Stimulated activated effector memory CD8-positive, alpha-beta T cell treated with anti-CD3 and anti-CD28 coated beads, Interleukin-12 subunit alpha, Interleukin-12 subunit beta, amount 100 ng/mL, for 72 hours (primary cell): ENCODE measurements around the gene LRR1.

Source experiments
- ATAC-seq: fragments of 150-1000 bp; cut with Tn5 transposase; 2 replicates; pipeline ENCODE4 v1.10.0; 2021
- DNase-seq, 2 donors: peaks; one replicate each; pipeline ENCODE4 v3.0.0; 2021 to 2022; ENCODE audit warnings: low spot score in 2 of 2
- H3K27ac Mint-ChIP-seq: one replicate; pipeline ENCODE4 v1.8.0; 2022; ENCODE audit warnings: mild to moderate bottlenecking, mixed read lengths
- H3K36me3 Mint-ChIP-seq: one replicate; pipeline ENCODE4 v1.8.0; 2022; ENCODE audit warnings: mild to moderate bottlenecking, mixed read lengths
- H3K4me1 Mint-ChIP-seq: one replicate; pipeline ENCODE4 v1.8.0; 2022; ENCODE audit warnings: mixed read lengths
- H3K4me3 Mint-ChIP-seq: one replicate; pipeline ENCODE4 v1.8.0; 2022; ENCODE audit warnings: mild to moderate bottlenecking, mixed read lengths
- H3K9me3 Mint-ChIP-seq: one replicate; pipeline ENCODE4 v1.8.0; 2022; ENCODE audit warnings: mixed read lengths

LRR1 gene

GRCh38 chr14:49598485-49599300 lies at the start of gene LRR1:
Gene LRR1 (plus strand): TSS chr14:49598940. CDS start chr14:49599021, 81 bp downstream.
- Mint-ChIP-seq H3K36me3 (peaks cover 53% of the 10 kb centered on the region), H3K9me3 (no peaks in the 10 kb centered on the region), H3K4me3 (peak within 1 kb of the TSS; percentile 96), H3K27ac (peak within 1 kb of the TSS; percentile 99), H3K4me1 (peaks cover 17% of the 10 kb centered on the region)
- peak; percentile 93 for ATAC-seq
- DNase-seq: peak; percentile 93 to 97

- Mint-ChIP-seq H3K4me3 (no peak overlapping the region), H3K27ac (no peak overlapping the region), H3K4me1 (no peaks in the 10 kb centered on the region), H3K9me3 (no peaks in the 10 kb centered on the region), H3K36me3 (no peaks in the 10 kb centered on the region)
- no peak for DNase-seq
- no peak for ATAC-seq
Observed at GRCh38 chr14:49549446-49549845, 49.3 kb upstream of the LRR1 start.

GRCh38 chr14:49549881-49550280 lies 48.9 kb upstream of the LRR1 start:
- H3K4me3 Mint-ChIP-seq: no peak overlapping the region

GRCh38 chr14:49550286-49551184 lies 48.2 kb upstream of the LRR1 start:
- no peaks in the 10 kb centered on the region for H3K9me3 Mint-ChIP-seq
- H3K4me1 Mint-ChIP-seq: no peaks in the 10 kb centered on the region
- no peak for DNase-seq
- ATAC-seq: no peak
- no peak overlapping the region for H3K27ac Mint-ChIP-seq
- no peaks in the 10 kb centered on the region for H3K36me3 Mint-ChIP-seq
- H3K4me3 Mint-ChIP-seq: no peak overlapping the region

More at GRCh38 chr14:49549881-49550280, 48.9 kb upstream of the LRR1 start:
- ATAC-seq: no peak
- H3K36me3 Mint-ChIP-seq: no peaks in the 10 kb centered on the region
- no peak for DNase-seq
- no peaks in the 10 kb centered on the region for H3K4me1 Mint-ChIP-seq
- H3K9me3 Mint-ChIP-seq: no peaks in the 10 kb centered on the region
- H3K27ac Mint-ChIP-seq: no peak overlapping the region

GRCh38 chr14:49551569-49551968 lies 47.2 kb upstream of the LRR1 start:
- Mint-ChIP-seq H3K4me3 (no peak overlapping the region), H3K36me3 (no peaks in the 10 kb centered on the region), H3K27ac (no peak overlapping the region), H3K9me3 (no peaks in the 10 kb centered on the region), H3K4me1 (no peaks in the 10 kb centered on the region)
- ATAC-seq: no peak
- no peak for DNase-seq

- H3K27ac Mint-ChIP-seq: no peak overlapping the region
- no peak overlapping the region for H3K4me3 Mint-ChIP-seq
Observed at GRCh38 chr14:49553106-49553505, 45.6 kb upstream of the LRR1 start.

GRCh38 chr14:49553892-49554291 lies 44.8 kb upstream of the LRR1 start:
- H3K27ac Mint-ChIP-seq: no peak overlapping the region
- H3K4me1 Mint-ChIP-seq: no peaks in the 10 kb centered on the region
- H3K36me3 Mint-ChIP-seq: no peaks in the 10 kb centered on the region
- H3K4me3 Mint-ChIP-seq: no peak overlapping the region
- ATAC-seq (no peak), DNase-seq (no peak)
- H3K9me3 Mint-ChIP-seq: no peaks in the 10 kb centered on the region

More at GRCh38 chr14:49553106-49553505, 45.6 kb upstream of the LRR1 start:
- no peaks in the 10 kb centered on the region for H3K9me3 Mint-ChIP-seq
- ATAC-seq (no peak), DNase-seq (no peak)
- H3K4me1 Mint-ChIP-seq: no peaks in the 10 kb centered on the region
- H3K36me3 Mint-ChIP-seq: no peaks in the 10 kb centered on the region

- DNase-seq (no peak), ATAC-seq (no peak)
- Mint-ChIP-seq H3K9me3 (no peaks in the 10 kb centered on the region), H3K27ac (no peak overlapping the region), H3K4me1 (no peaks in the 10 kb centered on the region), H3K36me3 (no peaks in the 10 kb centered on the region), H3K4me3 (no peak overlapping the region)
Observed at GRCh38 chr14:49559979-49560768, 38.6 kb upstream of the LRR1 start.

GRCh38 chr14:49566714-49567113 lies 32.0 kb upstream of the LRR1 start:
- Mint-ChIP-seq H3K4me3 (no peak overlapping the region), H3K4me1 (no peaks in the 10 kb centered on the region), H3K9me3 (no peaks in the 10 kb centered on the region), H3K36me3 (no peaks in the 10 kb centered on the region), H3K27ac (no peak overlapping the region)
- no peak for DNase-seq
- no peak for ATAC-seq

- ATAC-seq (no peak), DNase-seq (no peak)
- Mint-ChIP-seq H3K9me3 (no peaks in the 10 kb centered on the region), H3K36me3 (peaks cover 17% of the 10 kb centered on the region), H3K4me1 (no peaks in the 10 kb centered on the region), H3K4me3 (no peak overlapping the region), H3K27ac (no peak overlapping the region)
Observed at GRCh38 chr14:49569281-49569680, 29.5 kb upstream of the LRR1 start.

- Mint-ChIP-seq H3K36me3 (peaks cover 64% of the 10 kb centered on the region), H3K27ac (no peak overlapping the region), H3K4me3 (no peak overlapping the region), H3K9me3 (no peaks in the 10 kb centered on the region), H3K4me1 (peaks cover 12% of the 10 kb centered on the region)
- ATAC-seq: no peak
- no peak for DNase-seq
Observed at GRCh38 chr14:49574038-49574437, 24.7 kb upstream of the LRR1 start.

GRCh38 chr14:49578141-49578540 lies 20.6 kb upstream of the LRR1 start:
- H3K4me1 Mint-ChIP-seq: peaks cover 46% of the 10 kb centered on the region
- H3K27ac Mint-ChIP-seq: no peak overlapping the region
- DNase-seq: no peak
- no peaks in the 10 kb centered on the region for H3K9me3 Mint-ChIP-seq
- H3K4me3 Mint-ChIP-seq: no peak overlapping the region
- peak; percentile 51 for ATAC-seq
- peaks cover 90% of the 10 kb centered on the region for H3K36me3 Mint-ChIP-seq

- DNase-seq: no peak
- H3K4me1 Mint-ChIP-seq: peaks cover 59% of the 10 kb centered on the region
Observed at GRCh38 chr14:49579841-49580240, 18.9 kb upstream of the LRR1 start.

GRCh38 chr14:49581209-49582112 lies 17.3 kb upstream of the LRR1 start:
- peak in 1 of 2 donors; percentile 45 for DNase-seq
- no peak for ATAC-seq
- Mint-ChIP-seq H3K4me1 (peaks cover 66% of the 10 kb centered on the region), H3K4me3 (peak overlapping the region; percentile 94), H3K9me3 (no peaks in the 10 kb centered on the region), H3K27ac (peak overlapping the region; percentile 13), H3K36me3 (peaks cover 90% of the 10 kb centered on the region)

More at GRCh38 chr14:49579841-49580240, 18.9 kb upstream of the LRR1 start:
- H3K9me3 Mint-ChIP-seq: no peaks in the 10 kb centered on the region
- no peak overlapping the region for H3K4me3 Mint-ChIP-seq
- ATAC-seq: no peak
- H3K27ac Mint-ChIP-seq: no peak overlapping the region
- peaks cover 90% of the 10 kb centered on the region for H3K36me3 Mint-ChIP-seq
